ENCODE results near the gene CCDC117.
"Not testable (repeated sequence)": the region's sequence is repeated elsewhere in the genome, so short reads cannot be mapped to it uniquely, and the experiment has no call there.

CCDC117 gene

GRCh38 chr22:28772633-28773460 lies at the start of gene CCDC117:
CCDC117 (plus strand) TSS chr22:28772695; CDS start chr22:28772850, 155 bp downstream.
- DNase-seq (ENCODE audit: low read depth in 1 of 2, low spot score in 1 of 2): peak; percentile 75 to 92

DNA sequence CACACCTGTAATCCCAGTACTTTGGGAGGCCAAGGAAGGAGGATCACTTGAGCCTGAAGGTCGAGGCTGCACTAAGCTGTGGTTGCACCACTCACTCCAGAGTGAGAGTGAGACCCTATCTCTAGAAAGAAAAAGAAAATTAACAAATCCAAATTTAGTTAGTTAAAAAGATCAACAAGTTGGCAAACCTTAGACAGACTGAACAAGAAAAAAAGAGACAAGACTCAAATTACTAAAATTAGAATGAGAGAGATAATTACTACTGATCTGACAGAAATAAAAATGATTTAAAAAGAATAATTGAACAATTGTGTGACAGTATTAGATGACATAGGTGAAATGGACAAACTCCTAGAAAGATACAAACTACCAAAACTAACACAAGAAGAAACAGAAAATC lies 44.5 kb upstream of the CCDC117 start:
- DNase-seq (ENCODE audit: low read depth in 1 of 2, low spot score in 1 of 2): no peak

GRCh38 chr22:28728621-28729313 lies 43.7 kb upstream of the CCDC117 start:
- DNase-seq (ENCODE audit: low read depth in 1 of 2, low spot score in 1 of 2): no peak

GRCh38 chr22:28730179-28730578 lies 42.3 kb upstream of the CCDC117 start:
- no peak for DNase-seq (ENCODE audit: low read depth in 1 of 2, low spot score in 1 of 2)

- no peak for DNase-seq (ENCODE audit: low read depth in 1 of 2, low spot score in 1 of 2)
These were observed 38.1 kb upstream of the CCDC117 start for GRCh38 chr22:28734393-28734792.

DNA sequence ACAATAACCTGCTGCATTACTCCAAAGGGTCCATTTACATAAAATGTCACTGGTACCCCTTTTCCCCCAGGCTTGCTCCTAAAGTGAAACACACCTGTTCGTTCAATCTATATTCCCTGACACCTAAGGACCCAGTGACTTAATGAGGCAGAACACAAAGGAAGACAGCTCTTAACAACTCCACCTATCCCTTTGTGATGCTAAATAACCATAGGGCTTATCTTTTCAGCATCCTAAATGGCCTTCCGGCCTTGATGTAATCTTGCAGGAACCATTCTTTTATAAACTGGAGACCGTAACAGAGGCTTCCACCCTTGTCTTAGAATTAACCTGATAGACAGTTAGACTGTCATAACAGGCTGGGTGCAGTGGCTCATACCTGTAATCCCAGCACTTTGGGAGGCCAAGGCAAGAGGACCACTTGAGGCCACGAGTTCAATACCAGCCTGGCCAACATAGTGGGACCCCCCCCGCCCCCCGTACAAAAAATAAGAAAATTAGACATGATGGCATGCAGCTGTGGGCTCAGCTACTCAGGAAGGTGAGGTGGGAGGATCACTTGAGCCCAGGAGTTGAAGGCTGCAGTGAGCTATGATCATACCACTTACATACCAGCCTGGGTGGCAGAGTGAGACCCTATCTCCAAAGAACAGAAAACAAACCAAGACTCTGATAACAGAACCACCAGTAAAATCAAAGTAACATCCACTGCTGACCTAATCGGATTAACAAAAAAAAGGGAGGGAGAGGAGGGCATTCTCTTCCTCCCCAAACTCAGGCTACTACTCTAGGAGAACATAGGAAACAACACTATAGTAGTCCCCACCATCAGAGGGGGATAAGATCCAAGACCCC lies 36.0 kb upstream of the CCDC117 start:
- DNase-seq (ENCODE audit: low read depth in 1 of 2, low spot score in 1 of 2): no peak

DNA sequence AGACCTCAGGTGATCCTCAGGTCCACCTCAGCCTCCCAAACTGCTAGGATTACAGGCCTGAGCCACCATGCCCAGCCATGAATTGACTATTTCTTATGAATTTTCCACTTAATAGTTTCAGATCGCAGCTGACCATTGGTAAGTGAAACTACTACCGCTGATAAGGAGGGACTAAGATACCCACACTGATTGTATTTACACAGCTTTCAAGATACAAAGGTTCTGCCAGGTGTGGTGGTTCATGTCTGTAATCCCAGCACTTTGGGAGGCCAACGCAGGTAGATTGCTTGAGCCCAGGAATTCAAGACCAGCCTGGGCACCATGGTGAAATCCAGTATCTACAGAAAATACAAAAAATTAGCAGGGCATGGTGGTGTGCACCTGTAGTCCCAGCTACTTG lies 34.8 kb upstream of the CCDC117 start:
- no peak for DNase-seq (ENCODE audit: low read depth in 1 of 2, low spot score in 1 of 2)

DNA sequence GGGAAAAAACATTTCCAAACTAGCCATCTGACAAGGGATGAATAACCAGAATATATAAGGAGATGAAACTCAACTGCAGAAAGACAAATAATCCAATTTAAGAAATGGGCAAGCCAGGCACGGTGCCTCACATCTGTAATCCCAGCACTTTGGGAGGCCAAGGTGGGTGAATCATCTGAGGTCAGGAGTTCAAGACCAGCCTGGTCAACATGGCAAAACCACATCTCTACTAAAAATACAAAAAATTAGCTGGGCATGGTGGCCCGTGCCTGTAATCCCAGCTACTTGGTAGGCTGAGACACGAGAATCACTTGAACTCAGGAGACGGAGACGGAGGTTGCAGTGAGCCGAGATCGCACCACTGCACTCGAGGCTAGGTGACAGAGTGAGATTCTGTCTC lies 33.6 kb upstream of the CCDC117 start:
- DNase-seq (ENCODE audit: low read depth in 1 of 2, low spot score in 1 of 2): not testable (repeated sequence)

GRCh38 chr22:28741200-28741784 lies 31.2 kb upstream of the CCDC117 start:
- no peak for DNase-seq (ENCODE audit: low read depth in 1 of 2, low spot score in 1 of 2)

GRCh38 chr22:28741785-28742561 lies 30.5 kb upstream of the CCDC117 start, which contains the start of the genes CHEK2 and HSCB:
CHEK2 (minus strand) TSS chr22:28741820; CDS start chr22:28734721, 7,099 bp downstream.
HSCB (plus strand) TSS chr22:28742039; CDS start chr22:28742096, 57 bp downstream.
- peak; percentile 85 to 98 for DNase-seq (ENCODE audit: low read depth in 1 of 2, low spot score in 1 of 2)

GRCh38 chr22:28742562-28742962 lies 29.9 kb upstream of the CCDC117 start:
- DNase-seq (ENCODE audit: low read depth in 1 of 2, low spot score in 1 of 2): no peak

DNA sequence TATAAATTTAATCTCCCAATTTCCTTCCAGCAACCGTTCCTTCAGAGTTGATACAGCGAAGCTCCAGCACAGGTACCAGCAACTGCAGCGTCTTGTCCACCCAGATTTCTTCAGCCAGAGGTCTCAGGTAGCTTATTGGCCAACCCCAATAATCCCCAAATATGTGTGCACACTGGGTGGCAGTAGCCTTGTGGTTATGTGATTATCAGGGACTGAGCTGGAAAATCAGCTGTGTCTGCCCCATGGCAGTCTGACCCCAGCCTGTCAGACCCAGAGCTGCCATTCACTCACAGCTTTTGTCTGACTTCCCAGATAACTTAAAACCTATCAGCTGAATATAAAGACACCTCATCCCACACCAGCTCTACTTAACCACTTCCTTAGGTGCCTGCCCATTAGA lies 28.6 kb upstream of the CCDC117 start:
- no peak for DNase-seq (ENCODE audit: low read depth in 1 of 2, low spot score in 1 of 2)

DNA sequence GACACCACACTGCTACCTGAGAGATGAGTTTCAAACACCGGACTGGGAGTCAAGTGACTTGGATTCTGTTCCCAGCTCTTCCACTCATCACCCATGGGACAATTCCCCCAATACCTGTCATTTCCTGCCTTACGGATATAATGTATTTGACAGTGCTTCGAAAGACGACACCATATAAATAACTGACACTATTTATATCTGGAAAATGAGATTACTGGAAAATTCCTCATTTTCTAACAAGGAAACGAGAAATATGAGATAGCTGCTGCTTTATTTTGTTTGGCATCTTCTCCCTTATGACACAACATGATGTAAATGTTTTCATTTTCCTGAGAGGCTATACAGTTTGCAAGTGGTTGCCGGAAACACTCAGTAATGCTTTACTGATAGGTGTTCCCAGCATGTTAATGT lies 22.0 kb upstream of the CCDC117 start:
- DNase-seq (ENCODE audit: low read depth in 1 of 2, low spot score in 1 of 2): no peak

DNA sequence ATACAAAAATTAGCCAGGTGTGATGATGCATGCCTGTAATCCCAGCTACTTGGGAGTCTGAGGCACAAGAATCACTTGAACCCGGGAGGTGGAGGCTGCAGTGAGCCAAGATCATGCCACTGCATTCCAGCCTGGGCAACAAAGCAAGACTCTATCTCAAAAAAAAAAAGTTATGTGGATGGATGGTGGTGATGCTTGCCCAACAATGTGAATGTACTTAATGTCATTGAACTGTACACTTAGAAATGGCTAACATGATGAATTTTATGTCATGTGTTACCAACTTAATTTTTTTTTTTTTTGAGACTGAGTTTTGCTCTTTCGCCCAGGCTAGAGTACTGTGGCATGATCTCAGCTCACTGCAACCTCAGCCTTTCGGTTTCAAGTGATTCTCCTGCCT lies 18.0 kb upstream of the CCDC117 start:
- not testable (repeated sequence) for DNase-seq (ENCODE audit: low read depth in 1 of 2, low spot score in 1 of 2)

DNA sequence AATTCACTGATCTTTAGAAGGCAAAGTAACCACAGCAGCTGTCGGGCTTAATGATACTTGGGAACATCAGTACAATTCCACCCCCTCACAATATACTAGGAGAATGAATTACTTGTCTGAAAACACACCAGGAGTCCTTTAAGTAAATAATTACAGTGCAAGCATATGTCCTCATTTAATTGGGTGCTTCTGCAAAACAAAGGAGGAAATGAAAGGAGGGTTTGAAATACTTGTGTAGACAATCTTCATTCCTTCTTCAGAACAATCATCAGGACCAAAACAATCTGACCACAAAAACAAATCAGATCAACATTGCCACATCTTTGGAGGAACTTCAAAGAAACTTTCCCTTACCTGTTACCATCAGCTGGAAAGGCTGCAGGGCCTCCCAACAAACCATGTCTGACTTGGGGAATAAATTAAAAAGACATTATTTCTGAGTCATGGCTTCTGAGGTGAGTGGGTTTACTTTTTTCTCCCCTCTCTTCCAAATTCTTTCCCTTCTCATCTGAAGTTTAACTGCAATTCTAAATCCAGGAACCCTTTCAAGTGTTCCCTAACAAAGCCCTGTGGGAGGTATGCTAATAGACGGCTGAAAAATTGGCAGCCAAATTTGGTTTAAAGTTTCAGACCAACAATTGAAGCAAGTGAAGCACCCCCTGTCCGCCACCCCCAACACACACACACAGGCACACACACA lies 12.5 kb upstream of the CCDC117 start:
- no peak for DNase-seq (ENCODE audit: low read depth in 1 of 2, low spot score in 1 of 2)

DNA sequence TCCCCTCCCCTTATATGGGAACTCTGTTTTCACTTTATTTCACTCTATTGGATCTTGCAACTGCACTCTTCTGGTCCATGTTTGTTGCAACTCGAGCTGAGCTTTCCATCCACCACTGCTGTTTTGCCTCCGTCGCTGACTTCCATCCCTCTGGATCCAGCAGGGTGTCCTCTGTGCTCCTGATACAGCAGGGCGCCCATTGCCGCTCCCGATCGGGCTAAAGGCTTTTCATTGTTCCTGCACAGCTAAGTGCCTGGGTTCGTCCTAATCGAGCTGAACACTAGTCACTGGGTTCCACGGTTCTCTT lies 11.1 kb upstream of the CCDC117 start:
- DNase-seq (ENCODE audit: low read depth in 1 of 2, low spot score in 1 of 2): no peak

DNA sequence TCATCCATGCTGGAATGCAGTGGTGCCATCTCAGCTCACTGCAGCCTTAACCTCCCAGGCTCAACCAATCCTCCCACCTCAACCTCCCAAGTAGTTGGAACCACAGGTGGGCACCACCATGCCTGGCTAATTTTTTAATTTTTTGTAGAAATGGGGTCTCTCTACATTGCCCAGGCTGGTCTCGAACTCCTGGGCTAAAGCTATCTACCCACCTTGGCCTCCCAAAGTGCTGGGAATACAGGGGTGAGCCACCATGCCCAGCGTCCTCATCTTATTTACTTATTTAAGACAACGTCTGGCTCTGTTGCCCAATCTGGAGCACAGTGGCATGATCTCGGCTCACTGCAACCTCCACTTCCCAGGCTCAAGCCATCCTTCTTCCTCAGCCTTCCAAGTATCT lies 10.5 kb upstream of the CCDC117 start:
- not testable (repeated sequence) for DNase-seq (ENCODE audit: low read depth in 1 of 2, low spot score in 1 of 2)

DNA sequence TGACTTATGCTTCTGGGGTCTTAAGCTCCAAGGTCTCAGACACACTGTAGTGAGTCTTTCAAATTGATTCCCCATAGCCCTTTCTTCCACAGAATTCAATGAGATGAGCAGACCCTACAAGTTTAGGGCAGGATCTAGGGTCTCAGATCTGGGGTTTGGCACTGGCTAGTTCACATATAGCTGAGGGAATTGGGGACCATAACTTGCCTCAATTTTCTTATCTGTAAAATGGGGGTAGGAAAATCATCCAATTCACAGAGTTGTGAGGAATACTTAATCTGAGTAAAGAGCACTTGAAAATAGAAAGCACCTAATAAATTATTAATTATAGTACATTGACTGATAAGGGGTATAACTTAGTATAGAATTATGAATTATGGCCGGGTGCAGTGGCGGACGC lies 5.9 kb upstream of the CCDC117 start:
- no peak for DNase-seq (ENCODE audit: low read depth in 1 of 2, low spot score in 1 of 2)

- no peak for DNase-seq (ENCODE audit: low read depth in 1 of 2, low spot score in 1 of 2)
These were observed 3.6 kb upstream of the CCDC117 start for GRCh38 chr22:28768701-28769393.
